ENCODE data around the gene DLG2.

Gene DLG2

DNA sequence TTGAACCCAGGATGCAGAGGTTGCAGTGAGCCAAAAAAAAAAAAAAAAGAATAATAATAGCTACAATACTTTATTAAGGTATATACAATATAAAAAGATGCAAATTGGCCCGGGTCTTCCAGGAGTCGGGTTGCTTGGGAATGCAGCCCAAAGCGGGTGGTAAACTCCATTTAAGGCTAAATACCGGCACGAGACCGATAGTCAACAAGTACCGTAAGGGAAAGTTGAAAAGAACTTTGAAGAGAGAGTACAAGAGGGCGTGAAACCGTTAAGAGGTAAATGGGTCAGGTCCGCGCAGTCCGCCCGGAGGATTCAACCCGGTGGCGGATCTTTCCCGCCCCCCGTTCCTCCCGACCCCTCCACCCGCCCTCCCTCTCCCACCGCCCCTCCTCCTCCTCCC lies 143.3 kb downstream of the DLG2 start:
- H3K27ac ChIP-seq (ENCODE audit: insufficient read depth, low read length, poor library complexity, severe bottlenecking): no peak overlapping the region
- H3K36me3 ChIP-seq (ENCODE audit: control insufficient read depth, insufficient read depth, low read length): no peaks in the 10 kb centered on the region
- peaks cover 15% of the 10 kb centered on the region for H3K9me3 ChIP-seq (ENCODE audit: control insufficient read depth, low read length)
- no peaks in the 10 kb centered on the region for H3K4me1 ChIP-seq (ENCODE audit: control insufficient read depth, insufficient read depth, low read length, poor library complexity, severe bottlenecking)
- H3K4me3 ChIP-seq (ENCODE audit: insufficient read depth, low read depth, low read length, poor library complexity, severe bottlenecking): no peak overlapping the region
- no peak for DNase-seq
- H3K27me3 ChIP-seq (replicated peaks; ENCODE audit: control insufficient read depth, insufficient read depth, low read length, poor library complexity, severe bottlenecking): no peaks in the 10 kb centered on the region

- no peaks in the 10 kb centered on the region for H3K36me3 ChIP-seq (ENCODE audit: control insufficient read depth, insufficient read depth, low read length)
- DNase-seq: no peak
- H3K9me3 ChIP-seq (ENCODE audit: control insufficient read depth, low read length): peaks cover 15% of the 10 kb centered on the region
- H3K27me3 ChIP-seq (replicated peaks; ENCODE audit: control insufficient read depth, insufficient read depth, low read length, poor library complexity, severe bottlenecking): no peaks in the 10 kb centered on the region
- H3K4me3 ChIP-seq (ENCODE audit: insufficient read depth, low read depth, low read length, poor library complexity, severe bottlenecking): no peak overlapping the region
- H3K27ac ChIP-seq (ENCODE audit: insufficient read depth, low read length, poor library complexity, severe bottlenecking): no peak overlapping the region
- no peaks in the 10 kb centered on the region for H3K4me1 ChIP-seq (ENCODE audit: control insufficient read depth, insufficient read depth, low read length, poor library complexity, severe bottlenecking)
Measured at GRCh38 chr11:85481862-85482261, 145.3 kb downstream of the DLG2 start.

GRCh38 chr11:85475660-85476517 lies 151.3 kb downstream of the DLG2 start:
- no peaks in the 10 kb centered on the region for H3K36me3 ChIP-seq (ENCODE audit: control insufficient read depth, insufficient read depth, low read length)
- DNase-seq: no peak
- peaks cover 3% of the 10 kb centered on the region for H3K9me3 ChIP-seq (ENCODE audit: control insufficient read depth, low read length)
- H3K4me3 ChIP-seq (ENCODE audit: insufficient read depth, low read depth, low read length, poor library complexity, severe bottlenecking): no peak overlapping the region
- H3K27ac ChIP-seq (ENCODE audit: insufficient read depth, low read length, poor library complexity, severe bottlenecking): no peak overlapping the region
- no peaks in the 10 kb centered on the region for H3K4me1 ChIP-seq (ENCODE audit: control insufficient read depth, insufficient read depth, low read length, poor library complexity, severe bottlenecking)
- H3K27me3 ChIP-seq (replicated peaks; ENCODE audit: control insufficient read depth, insufficient read depth, low read length, poor library complexity, severe bottlenecking): no peaks in the 10 kb centered on the region

DNA sequence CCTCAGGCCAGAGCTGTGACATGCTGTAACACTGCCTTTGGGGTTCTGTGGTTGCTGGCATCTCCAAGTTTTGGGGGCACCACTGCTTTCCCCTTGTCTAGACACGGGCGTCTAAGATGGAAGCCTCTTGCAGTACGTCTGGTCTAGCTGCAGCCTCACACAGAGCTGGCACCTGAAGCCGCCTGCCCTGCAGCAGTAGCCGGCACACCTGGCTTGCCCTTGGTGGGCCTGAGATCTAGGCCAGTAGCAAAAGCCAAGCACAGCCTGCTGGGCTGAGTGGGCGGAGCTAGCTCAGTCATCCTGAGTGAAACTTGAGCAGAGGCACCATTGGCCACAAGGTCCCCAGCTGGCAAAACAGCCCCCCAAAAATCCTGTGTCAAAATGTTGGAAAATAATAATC lies 154.2 kb downstream of the DLG2 start:
- Histone ChIP-seq H3K27ac (ENCODE audit: insufficient read depth, low read length, poor library complexity, severe bottlenecking) (no peak overlapping the region), H3K27me3 (replicated peaks; ENCODE audit: control insufficient read depth, insufficient read depth, low read length, poor library complexity, severe bottlenecking) (no peaks in the 10 kb centered on the region), H3K4me1 (ENCODE audit: control insufficient read depth, insufficient read depth, low read length, poor library complexity, severe bottlenecking) (no peaks in the 10 kb centered on the region), H3K4me3 (ENCODE audit: insufficient read depth, low read depth, low read length, poor library complexity, severe bottlenecking) (no peak overlapping the region), H3K36me3 (ENCODE audit: control insufficient read depth, insufficient read depth, low read length) (no peaks in the 10 kb centered on the region), H3K9me3 (ENCODE audit: control insufficient read depth, low read length) (peaks cover 3% of the 10 kb centered on the region)
- DNase-seq: no peak

DNA sequence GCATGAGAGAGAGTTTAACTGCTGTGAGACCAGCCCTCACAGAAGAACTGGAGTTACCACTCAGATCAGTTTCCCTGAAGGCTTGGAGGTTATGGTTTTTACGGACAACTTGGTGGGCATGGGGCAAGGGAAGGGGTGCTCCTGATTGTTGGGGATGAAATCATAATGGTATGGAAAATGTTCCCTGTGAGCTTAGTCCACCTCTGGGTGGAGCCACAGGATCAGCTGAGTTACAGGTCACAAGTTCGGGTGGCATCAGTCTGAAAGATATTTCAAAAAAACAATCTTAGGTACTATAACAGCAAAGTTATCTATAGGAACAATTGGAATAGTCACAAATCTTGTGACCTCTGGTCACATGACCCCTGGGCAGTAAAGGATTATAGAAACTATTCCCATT lies 162.9 kb downstream of the DLG2 start:
- Histone ChIP-seq H3K27me3 (replicated peaks; ENCODE audit: control insufficient read depth, insufficient read depth, low read length, poor library complexity, severe bottlenecking) (no peaks in the 10 kb centered on the region), H3K4me1 (ENCODE audit: control insufficient read depth, insufficient read depth, low read length, poor library complexity, severe bottlenecking) (no peaks in the 10 kb centered on the region), H3K9me3 (ENCODE audit: control insufficient read depth, low read length) (peaks cover 5% of the 10 kb centered on the region), H3K27ac (ENCODE audit: insufficient read depth, low read length, poor library complexity, severe bottlenecking) (no peak overlapping the region), H3K36me3 (ENCODE audit: control insufficient read depth, insufficient read depth, low read length) (no peaks in the 10 kb centered on the region), H3K4me3 (ENCODE audit: insufficient read depth, low read depth, low read length, poor library complexity, severe bottlenecking) (no peak overlapping the region)
- DNase-seq: no peak

DNA sequence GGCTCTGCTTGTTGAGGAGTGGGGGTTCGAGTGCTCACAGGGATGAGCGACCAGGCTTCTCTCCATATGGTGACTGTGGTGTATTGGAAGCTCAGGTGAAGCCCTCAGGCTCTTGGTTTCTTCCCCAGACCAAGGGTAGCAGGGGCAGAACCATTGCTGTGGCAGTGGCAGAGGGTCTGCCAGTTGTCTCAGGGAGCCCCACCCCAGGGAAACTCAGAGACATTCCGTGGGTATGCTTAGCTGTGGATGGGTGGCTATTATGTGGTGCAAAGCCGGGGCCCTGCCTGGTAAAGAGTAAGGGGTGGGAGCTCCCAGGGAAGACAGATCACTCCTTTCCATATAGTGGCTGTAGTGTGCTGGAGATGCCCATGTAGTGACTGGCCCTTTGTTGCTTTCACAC lies 167.8 kb downstream of the DLG2 start:
- no peaks in the 10 kb centered on the region for H3K36me3 ChIP-seq (ENCODE audit: control insufficient read depth, insufficient read depth, low read length)
- H3K27ac ChIP-seq (ENCODE audit: insufficient read depth, low read length, poor library complexity, severe bottlenecking): no peak overlapping the region
- peaks cover 5% of the 10 kb centered on the region for H3K9me3 ChIP-seq (ENCODE audit: control insufficient read depth, low read length)
- H3K27me3 ChIP-seq (replicated peaks; ENCODE audit: control insufficient read depth, insufficient read depth, low read length, poor library complexity, severe bottlenecking): no peaks in the 10 kb centered on the region
- DNase-seq: no peak
- no peak overlapping the region for H3K4me3 ChIP-seq (ENCODE audit: insufficient read depth, low read depth, low read length, poor library complexity, severe bottlenecking)
- no peaks in the 10 kb centered on the region for H3K4me1 ChIP-seq (ENCODE audit: control insufficient read depth, insufficient read depth, low read length, poor library complexity, severe bottlenecking)

- no peak overlapping the region for H3K4me3 ChIP-seq (ENCODE audit: insufficient read depth, low read depth, low read length, poor library complexity, severe bottlenecking)
- H3K27ac ChIP-seq (ENCODE audit: insufficient read depth, low read length, poor library complexity, severe bottlenecking): no peak overlapping the region
- H3K9me3 ChIP-seq (ENCODE audit: control insufficient read depth, low read length): no peaks in the 10 kb centered on the region
- no peaks in the 10 kb centered on the region for H3K4me1 ChIP-seq (ENCODE audit: control insufficient read depth, insufficient read depth, low read length, poor library complexity, severe bottlenecking)
- H3K36me3 ChIP-seq (ENCODE audit: control insufficient read depth, insufficient read depth, low read length): no peaks in the 10 kb centered on the region
- no peak for DNase-seq
- no peaks in the 10 kb centered on the region for H3K27me3 ChIP-seq (replicated peaks; ENCODE audit: control insufficient read depth, insufficient read depth, low read length, poor library complexity, severe bottlenecking)
Measured at GRCh38 chr11:85444479-85444878, 182.7 kb downstream of the DLG2 start.

GRCh38 chr11:85440273-85440672 lies 186.9 kb downstream of the DLG2 start:
- Histone ChIP-seq H3K36me3 (ENCODE audit: control insufficient read depth, insufficient read depth, low read length) (no peaks in the 10 kb centered on the region), H3K27ac (ENCODE audit: insufficient read depth, low read length, poor library complexity, severe bottlenecking) (no peak overlapping the region), H3K9me3 (ENCODE audit: control insufficient read depth, low read length) (no peaks in the 10 kb centered on the region), H3K4me3 (ENCODE audit: insufficient read depth, low read depth, low read length, poor library complexity, severe bottlenecking) (no peak overlapping the region), H3K27me3 (replicated peaks; ENCODE audit: control insufficient read depth, insufficient read depth, low read length, poor library complexity, severe bottlenecking) (no peaks in the 10 kb centered on the region), H3K4me1 (ENCODE audit: control insufficient read depth, insufficient read depth, low read length, poor library complexity, severe bottlenecking) (no peaks in the 10 kb centered on the region)
- DNase-seq: no peak

- H3K4me1 ChIP-seq (ENCODE audit: control insufficient read depth, insufficient read depth, low read length, poor library complexity, severe bottlenecking): no peaks in the 10 kb centered on the region
- no peak overlapping the region for H3K27ac ChIP-seq (ENCODE audit: insufficient read depth, low read length, poor library complexity, severe bottlenecking)
- no peaks in the 10 kb centered on the region for H3K9me3 ChIP-seq (ENCODE audit: control insufficient read depth, low read length)
- no peak overlapping the region for H3K4me3 ChIP-seq (ENCODE audit: insufficient read depth, low read depth, low read length, poor library complexity, severe bottlenecking)
- no peaks in the 10 kb centered on the region for H3K27me3 ChIP-seq (replicated peaks; ENCODE audit: control insufficient read depth, insufficient read depth, low read length, poor library complexity, severe bottlenecking)
- no peak for DNase-seq
- no peaks in the 10 kb centered on the region for H3K36me3 ChIP-seq (ENCODE audit: control insufficient read depth, insufficient read depth, low read length)
Measured at GRCh38 chr11:85438328-85438727, 188.8 kb downstream of the DLG2 start.

DNA sequence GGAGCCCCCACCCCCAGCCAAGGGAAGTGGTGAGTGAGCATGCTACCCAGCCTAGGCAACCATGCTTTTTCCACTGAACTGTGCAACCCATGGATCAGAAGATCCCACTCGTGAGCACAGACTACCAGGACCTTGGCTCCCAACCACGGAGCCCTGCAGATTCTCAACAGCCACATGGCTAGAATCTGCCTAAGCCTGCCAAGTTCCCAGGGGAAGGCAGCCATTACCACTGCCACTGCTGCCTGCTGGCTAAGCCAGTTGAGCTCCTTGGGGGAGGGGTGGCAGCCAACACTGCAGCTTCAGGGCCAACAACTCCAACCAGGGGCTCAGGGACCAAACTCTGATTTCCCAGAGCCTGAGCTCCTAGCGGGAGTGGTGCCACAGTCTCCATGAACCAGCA lies 195.8 kb downstream of the DLG2 start:
- Histone ChIP-seq H3K4me3 (ENCODE audit: insufficient read depth, low read depth, low read length, poor library complexity, severe bottlenecking) (no peak overlapping the region), H3K27ac (ENCODE audit: insufficient read depth, low read length, poor library complexity, severe bottlenecking) (no peak overlapping the region), H3K9me3 (ENCODE audit: control insufficient read depth, low read length) (no peaks in the 10 kb centered on the region), H3K27me3 (replicated peaks; ENCODE audit: control insufficient read depth, insufficient read depth, low read length, poor library complexity, severe bottlenecking) (no peaks in the 10 kb centered on the region), H3K36me3 (ENCODE audit: control insufficient read depth, insufficient read depth, low read length) (no peaks in the 10 kb centered on the region), H3K4me1 (ENCODE audit: control insufficient read depth, insufficient read depth, low read length, poor library complexity, severe bottlenecking) (no peaks in the 10 kb centered on the region)
- DNase-seq: no peak

Data from effector memory CD4-positive, alpha-beta T cell (primary cell).